Aorta (tissue), 5 donors: ENCODE measurements around the gene IL1RAP. TPM values are rescaled to one million over a fixed set of nuclear protein-coding genes. Genes with fewer than 3 reads are reported as not detected.

Experiments
- ATAC-seq: fragments of 200-7000 bp; cut with Tn5 transposase; one replicate; pipeline ENCODE4 v1.9.1; 2022; ENCODE audit warnings: moderate library complexity; ENCODE audit not compliant: low FRiP score
- DNase-seq, 2 donors: peaks; one replicate each; pipeline ENCODE4 v3.0.0-alpha.2; 2020
- H3K27ac ChIP-seq, 2 donors: one replicate each; pipeline ENCODE4 v1.5.1; 2013; ENCODE audit warnings: low read length in 2 of 2, mild to moderate bottlenecking in 2 of 2, moderate library complexity in 2 of 2, control low read depth in 1 of 2, inconsistent platforms in 1 of 2, low read depth in 1 of 2
- H3K27me3 ChIP-seq, 2 donors: one replicate each; pipeline ENCODE4 v1.6.1; 2013; ENCODE audit warnings: control low read depth in 1 of 2, low read length in 1 of 2, mild to moderate bottlenecking in 1 of 2, moderate library complexity in 1 of 2; ENCODE audit not compliant: insufficient read depth in 2 of 2, control insufficient read depth in 1 of 2
- H3K36me3 ChIP-seq, 2 donors: one replicate each; pipeline ENCODE4 v1.6.1; 2013; ENCODE audit warnings: control low read depth in 1 of 2, low read length in 1 of 2, mild to moderate bottlenecking in 1 of 2; ENCODE audit not compliant: insufficient read depth in 2 of 2, control insufficient read depth in 1 of 2
- H3K4me1 ChIP-seq, 2 donors: one replicate each; pipeline ENCODE4 v1.6.1; 2013; ENCODE audit warnings: low read length in 2 of 2, control low read depth in 1 of 2, mild to moderate bottlenecking in 1 of 2, moderate library complexity in 1 of 2; ENCODE audit not compliant: insufficient read depth in 2 of 2, control insufficient read depth in 1 of 2
- H3K4me3 ChIP-seq, 2 donors: one replicate each; pipeline ENCODE4 v1.5.1; 2013; ENCODE audit warnings: low read length in 2 of 2, control low read depth in 1 of 2, mild to moderate bottlenecking in 1 of 2
- H3K9me3 ChIP-seq: one replicate; pipeline ENCODE4 v1.6.1; 2013; ENCODE audit warnings: mild to moderate bottlenecking, low read length; ENCODE audit not compliant: control insufficient read depth
- WGBS, 2 donors: extraction: QIAGEN DNeasy Blood & Tissue Kit; methylation state at CpG; one replicate each; pipeline ENCODE4 v1.1.7; 2013; 5-methylcytosine and 5-hydroxymethylcytosine counted together
- intact Hi-C, 2 donors: fragments of 100-400 bp; cut with DNase I; formaldehyde crosslinking; loops; one replicate each; pipeline versions ENCODE4 v1.14.2 to v1.15.0; 2022
- polyA plus RNA-seq, 2 donors: library from polyadenylated mRNA; stranded (reverse); fragments of 200-250 nt; gene quantifications; one replicate each; pipeline ENCODE4 v1.2.3, GENCODE V29; 2013
- total RNA-seq, 2 donors: library from RNA; stranded (reverse); fragmentation: NEBNext Ultra II Directional; extraction: Animal tissue kit (Norgen Biotek cat#: 25700); gene quantifications; one replicate each; pipeline ENCODE4 v1.2.1, GENCODE V29; 2021
- donor health status: healthy with polysubstance abuse.
- donor health status: Bipolar disorder and iron deficiency.
- donor health status: DM: no; HTN: no; CAD: no.
- donor health status: DM: no; HTN: no; CAD: no.
- donor health status: DM: yes; HTN: yes; CAD: no.

IL1RAP gene
- total and polyA plus RNA-seq, 4 donors: 2.5 to 19.1 (median 10.0) TPM

GRCh38 chr3:190541560-190541959, 27.7 kb downstream of the IL1RAP start:
- no peaks in the 10 kb centered on the region for H3K4me1 ChIP-seq
- intact Hi-C loops: no loop called here
- 91% methylated on average over 2 of the region's 2 CpGs for WGBS, 2 donors
- H3K27me3 ChIP-seq: peaks cover 0 to 3% of the 10 kb centered on the region in 2 donors
- no peaks in the 10 kb centered on the region for H3K9me3 ChIP-seq
- H3K4me3 ChIP-seq: no peak overlapping the region
- no peaks in the 10 kb centered on the region for H3K36me3 ChIP-seq
- no peak for ATAC-seq
- DNase-seq: no peak
- H3K27ac ChIP-seq: no peak overlapping the region

DNA sequence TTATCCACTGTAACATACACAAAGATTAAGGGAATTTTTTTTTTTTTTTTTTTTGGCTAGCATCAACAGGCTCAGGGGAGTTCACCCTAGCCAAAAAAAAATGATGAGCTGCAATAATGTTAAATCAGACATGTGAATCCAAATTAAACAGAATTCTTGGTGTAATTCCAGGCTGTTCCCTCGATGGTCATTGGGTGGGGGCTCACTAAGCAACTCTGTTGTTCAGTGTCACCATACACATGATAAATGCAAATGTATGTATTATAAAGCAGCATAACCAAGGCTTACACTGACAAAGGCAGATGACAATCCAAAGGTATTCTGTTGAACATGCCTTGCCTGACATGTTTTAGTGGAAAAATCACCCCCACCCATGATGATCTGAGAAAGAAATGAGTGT, 29.0 kb downstream of the IL1RAP start:
- no peak for DNase-seq
- Histone ChIP-seq H3K27ac (no peak overlapping the region), H3K36me3 (no peaks in the 10 kb centered on the region), H3K27me3 (peaks cover 0 to 3% of the 10 kb centered on the region in 2 donors), H3K4me3 (no peak overlapping the region), H3K9me3 (no peaks in the 10 kb centered on the region), H3K4me1 (no peaks in the 10 kb centered on the region)
- intact Hi-C loops: no loop called here
- WGBS, 2 donors: 32 to 48% methylated on average over 1 of the region's 1 CpG
- no peak for ATAC-seq

- no peak for ATAC-seq
- Histone ChIP-seq H3K4me1 (no peaks in the 10 kb centered on the region), H3K36me3 (no peaks in the 10 kb centered on the region), H3K27me3 (peaks cover 0 to under 1% of the 10 kb centered on the region in 2 donors), H3K27ac (no peak overlapping the region), H3K4me3 (no peak overlapping the region), H3K9me3 (no peaks in the 10 kb centered on the region)
- DNase-seq: no peak
- WGBS, 2 donors: 85 to 90% methylated on average over 4 of the region's 4 CpGs
- intact Hi-C loops: no loop called here
Observed at GRCh38 chr3:190543671-190544070, 29.8 kb downstream of the IL1RAP start.

- WGBS, 2 donors: 74 to 85% methylated on average over 4 of the region's 4 CpGs
- Histone ChIP-seq H3K9me3 (no peaks in the 10 kb centered on the region), H3K4me1 (no peaks in the 10 kb centered on the region), H3K36me3 (no peaks in the 10 kb centered on the region), H3K27ac (no peak overlapping the region), H3K4me3 (no peak overlapping the region), H3K27me3 (no peaks in the 10 kb centered on the region)
- intact Hi-C loops: no loop called here
- no peak for ATAC-seq
- no peak for DNase-seq
Observed at GRCh38 chr3:190545191-190545590, 31.3 kb downstream of the IL1RAP start.

- DNase-seq: no peak
- 90 to 94% methylated on average over 6 of the region's 6 CpGs for WGBS, 2 donors
- H3K36me3 ChIP-seq: no peaks in the 10 kb centered on the region
- no peaks in the 10 kb centered on the region for H3K27me3 ChIP-seq
- H3K4me3 ChIP-seq: no peak overlapping the region
- ATAC-seq: no peak
- no peaks in the 10 kb centered on the region for H3K9me3 ChIP-seq
- intact Hi-C loops: no loop called here
- H3K27ac ChIP-seq: no peak overlapping the region
- no peaks in the 10 kb centered on the region for H3K4me1 ChIP-seq
Observed at GRCh38 chr3:190546881-190547510, 33.1 kb downstream of the IL1RAP start.

DNA sequence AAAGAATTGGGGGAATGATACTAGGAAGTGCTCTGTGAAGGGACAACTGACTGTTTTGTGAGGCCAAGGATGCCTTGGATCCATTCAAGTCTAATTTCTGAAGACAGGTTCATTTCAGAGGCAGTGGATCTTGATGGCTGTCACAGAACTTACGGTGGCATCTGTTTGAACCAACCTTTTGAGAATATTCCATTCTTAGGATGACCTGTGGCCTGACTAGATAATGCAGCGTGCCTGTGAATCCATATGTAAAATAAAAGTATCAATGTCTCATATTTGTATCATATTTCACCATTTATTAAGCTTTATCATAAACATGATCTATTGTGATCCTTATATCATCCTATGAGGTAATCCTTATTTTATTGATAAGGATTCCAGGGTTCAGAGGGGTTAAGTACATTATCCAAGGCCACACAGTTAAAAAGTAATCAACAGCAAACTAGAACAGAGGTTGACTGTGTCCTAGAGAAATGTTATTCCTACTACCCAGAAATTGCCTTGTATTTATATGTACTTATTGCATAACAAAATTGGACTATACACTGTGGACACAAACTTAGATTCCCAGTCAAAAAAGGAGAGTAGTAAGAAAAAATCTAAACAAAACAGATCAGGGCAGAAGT, 34.3 kb downstream of the IL1RAP start:
- Histone ChIP-seq H3K4me1 (no peaks in the 10 kb centered on the region), H3K36me3 (no peaks in the 10 kb centered on the region), H3K4me3 (no peak overlapping the region), H3K9me3 (no peaks in the 10 kb centered on the region), H3K27me3 (no peaks in the 10 kb centered on the region), H3K27ac (no peak overlapping the region)
- WGBS, 2 donors: 97 to 98% methylated on average over 2 of the region's 2 CpGs
- intact Hi-C loops: no loop called here
- DNase-seq: no peak
- ATAC-seq: no peak

DNA sequence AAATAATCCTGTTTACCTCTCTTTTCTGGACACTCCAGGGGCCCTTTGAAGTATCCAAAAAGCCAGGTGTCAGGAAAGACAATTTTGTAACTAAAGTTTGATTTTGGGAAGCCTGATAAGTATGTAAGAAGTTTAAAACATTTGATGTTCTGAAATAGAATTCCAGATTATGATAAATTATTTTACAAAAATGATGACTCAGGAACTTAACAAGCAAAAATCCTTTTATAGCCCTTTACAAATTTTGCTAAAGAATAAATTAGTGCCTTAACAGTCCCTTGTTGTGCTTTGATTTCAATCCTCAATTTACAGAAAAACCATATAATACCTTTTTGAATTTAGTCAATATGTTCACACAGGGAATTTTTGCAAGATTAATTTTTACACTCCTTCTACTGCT, 38.1 kb downstream of the IL1RAP start:
- H3K27me3 ChIP-seq: no peaks in the 10 kb centered on the region
- intact Hi-C loops: no loop called here
- no peak overlapping the region for H3K27ac ChIP-seq
- H3K4me1 ChIP-seq: no peaks in the 10 kb centered on the region
- H3K36me3 ChIP-seq: no peaks in the 10 kb centered on the region
- no peak for ATAC-seq
- DNase-seq: no peak
- no peaks in the 10 kb centered on the region for H3K9me3 ChIP-seq
- H3K4me3 ChIP-seq: no peak overlapping the region

GRCh38 chr3:190552969-190553759, 39.3 kb downstream of the IL1RAP start:
- 87 to 92% methylated on average over 15 to 16 of the region's 16 CpGs for WGBS, 2 donors
- Histone ChIP-seq H3K9me3 (no peaks in the 10 kb centered on the region), H3K27ac (no peak overlapping the region), H3K27me3 (no peaks in the 10 kb centered on the region), H3K36me3 (no peaks in the 10 kb centered on the region), H3K4me1 (no peaks in the 10 kb centered on the region), H3K4me3 (no peak overlapping the region)
- intact Hi-C loops: no loop called here
- DNase-seq (no peak), ATAC-seq (no peak)

- Histone ChIP-seq H3K9me3 (peaks cover 1% of the 10 kb centered on the region), H3K4me1 (no peaks in the 10 kb centered on the region), H3K4me3 (no peak overlapping the region), H3K36me3 (no peaks in the 10 kb centered on the region), H3K27ac (no peak overlapping the region), H3K27me3 (no peaks in the 10 kb centered on the region)
- intact Hi-C loops: no loop called here
- DNase-seq (no peak), ATAC-seq (no peak)
- WGBS, 2 donors: 46 to 52% methylated on average over 6 of the region's 6 CpGs
Observed at GRCh38 chr3:190554197-190554596, 40.3 kb downstream of the IL1RAP start.
